Sigmoid colon (tissue), 7 donors: Measurements from ENCODE around the gene ECSIT. TPM values are rescaled to one million over a fixed set of nuclear protein-coding genes. Genes with fewer than 3 reads are reported as not detected.
A peak's percentile ranks its signal among the peaks of the same experiment; 100 is the strongest.

ENCODE experiments used
- DNase-seq: peaks from one replicate; pipeline ENCODE4 v3.0.0-alpha.2; 2019
- H3K27ac ChIP-seq, 4 donors: fragments of 200-600 bp; sonication (generic); one replicate each; pipeline ENCODE4 v1.5.1; 2016 to 2019; ENCODE audit warnings: mild to moderate bottlenecking in 1 of 4
- H3K27me3 ChIP-seq, 3 donors: fragments of 200-600 bp; sonication (generic); one replicate each; pipeline ENCODE4 v1.5.1; 2019; ENCODE audit warnings: mild to moderate bottlenecking in 1 of 3
- H3K36me3 ChIP-seq, 4 donors: fragments of 200-600 bp; sonication (generic); one replicate each; pipeline ENCODE4 v1.5.1; 2016 to 2019
- H3K4me1 ChIP-seq, 4 donors: fragments of 200-600 bp; sonication (generic); one replicate each; pipeline ENCODE4 v1.5.1; 2017 to 2019
- H3K4me3 ChIP-seq, 4 donors: fragments of 200-600 bp; sonication (generic); one replicate each; pipeline ENCODE4 v1.5.1; 2017 to 2019; ENCODE audit warnings: mild to moderate bottlenecking in 2 of 4, moderate library complexity in 1 of 4
- H3K9me3 ChIP-seq, 4 donors: fragments of 200-600 bp in 3 of 4; sonication (generic) in 3 of 4; one replicate each; pipeline versions ENCODE4 v1.5.1 to v1.6.1; 2013 to 2019
- EP300 ChIP-seq, 4 donors: sonication (generic); formaldehyde crosslinking; IDR thresholded peaks; one replicate each; pipeline ENCODE4 v1.6.1; 2017; ENCODE audit warnings: antibody characterized with exemption in 4 of 4
- POLR2A ChIP-seq, 2 donors: fragments of 450-650 bp; IDR thresholded peaks; one replicate each; pipeline ENCODE4 v1.6.1; 2016; ENCODE audit warnings: antibody characterized with exemption in 2 of 2, mild to moderate bottlenecking in 2 of 2, moderate library complexity in 2 of 2
- POLR2AphosphoS5 ChIP-seq, 4 donors: sonication (generic); formaldehyde crosslinking; IDR thresholded peaks; one replicate each; pipeline ENCODE4 v1.6.1; 2017; ENCODE audit warnings: antibody characterized with exemption in 4 of 4
- WGBS, 2 donors: extraction: QIAGEN DNeasy Blood & Tissue Kit; methylation state at CpG; one replicate each; pipeline ENCODE4 v1.1.7; 2013; 5-methylcytosine and 5-hydroxymethylcytosine counted together
- intact Hi-C: fragments of 100-400 bp; cut with DNase I; formaldehyde crosslinking; loops from one replicate; pipeline ENCODE4 v1.15.1; 2023
- polyA plus RNA-seq, 3 donors: library from polyadenylated mRNA; stranded (reverse); fragments of 200-250 nt; gene quantifications; one replicate each; pipeline ENCODE4 v1.2.3, GENCODE V29; 2013
- total RNA-seq, 4 donors: library from RNA; depleted of rRNA; stranded (reverse); fragments of >200 nt; gene quantifications; one replicate each; pipeline ENCODE4 v1.1.0, GENCODE V29; 2016
- TF ChIP-seq, protein P1 (sequence below), 4 experiments: fragments of 450-650 bp in 3 of 4; fragments of 200-600 bp in 1 of 4; IDR thresholded peaks; one replicate each; pipeline ENCODE4 v1.5.1; 2016 to 2019; ENCODE audit warnings: antibody characterized with exemption in 4 of 4, mild to moderate bottlenecking in 3 of 4, moderate library complexity in 2 of 4
- donor health status: healthy with polysubstance abuse.
- donor health status: Bipolar disorder and iron deficiency.
- donor health status: healthy.

Gene ECSIT
- total and polyA plus RNA-seq, 7 donors: 60.7 to 93.5 (median 75.8) TPM

DNA sequence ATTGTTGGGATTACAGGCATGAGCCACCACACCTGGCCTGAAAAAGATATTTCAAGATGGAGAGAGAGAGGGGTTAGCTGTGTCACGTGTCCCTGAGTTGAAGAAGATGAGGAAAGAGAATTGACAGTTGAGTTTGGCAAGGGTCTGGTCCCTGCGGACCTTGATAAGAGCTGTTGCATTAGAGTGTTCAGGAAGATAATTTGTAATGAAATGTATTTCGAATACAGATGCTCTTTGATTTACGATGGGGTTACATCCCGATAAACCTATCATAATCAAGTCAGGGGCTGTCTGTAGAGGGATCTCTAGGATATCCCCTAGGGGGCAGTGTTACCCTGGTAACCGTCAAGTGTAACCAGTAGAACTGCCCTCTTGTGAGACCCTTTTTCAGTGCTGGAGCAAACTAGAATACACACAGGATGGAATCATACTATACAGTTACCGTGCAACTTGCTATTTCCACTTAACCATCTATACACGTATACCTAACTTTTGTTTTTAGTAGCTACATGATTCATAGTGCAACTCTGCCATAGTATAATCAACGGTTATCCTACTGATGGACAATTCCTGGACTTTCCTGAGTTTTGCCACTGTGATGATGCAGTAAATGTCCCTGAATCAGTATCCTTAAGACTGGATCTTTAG, 31.6 kb upstream of the ECSIT start:
- no peak for TF ChIP-seq POLR2AphosphoS5 (IDR thresholded peaks at IDR 0.05)
- TF ChIP-seq, protein P1, sequence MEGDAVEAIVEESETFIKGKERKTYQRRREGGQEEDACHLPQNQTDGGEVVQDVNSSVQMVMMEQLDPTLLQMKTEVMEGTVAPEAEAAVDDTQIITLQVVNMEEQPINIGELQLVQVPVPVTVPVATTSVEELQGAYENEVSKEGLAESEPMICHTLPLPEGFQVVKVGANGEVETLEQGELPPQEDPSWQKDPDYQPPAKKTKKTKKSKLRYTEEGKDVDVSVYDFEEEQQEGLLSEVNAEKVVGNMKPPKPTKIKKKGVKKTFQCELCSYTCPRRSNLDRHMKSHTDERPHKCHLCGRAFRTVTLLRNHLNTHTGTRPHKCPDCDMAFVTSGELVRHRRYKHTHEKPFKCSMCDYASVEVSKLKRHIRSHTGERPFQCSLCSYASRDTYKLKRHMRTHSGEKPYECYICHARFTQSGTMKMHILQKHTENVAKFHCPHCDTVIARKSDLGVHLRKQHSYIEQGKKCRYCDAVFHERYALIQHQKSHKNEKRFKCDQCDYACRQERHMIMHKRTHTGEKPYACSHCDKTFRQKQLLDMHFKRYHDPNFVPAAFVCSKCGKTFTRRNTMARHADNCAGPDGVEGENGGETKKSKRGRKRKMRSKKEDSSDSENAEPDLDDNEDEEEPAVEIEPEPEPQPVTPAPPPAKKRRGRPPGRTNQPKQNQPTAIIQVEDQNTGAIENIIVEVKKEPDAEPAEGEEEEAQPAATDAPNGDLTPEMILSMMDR (IDR thresholded peaks at IDR 0.05): peak in 3 of 4 experiments; percentile 23 to 49 (median 48)
- DNase-seq: peak; percentile 66
- no peaks in the 10 kb centered on the region for H3K27me3 ChIP-seq
- peak overlapping the region in 2 of 4 donors; percentile 19 to 86 for H3K27ac ChIP-seq
- peaks cover 0 to 4% (median 0%) of the 10 kb centered on the region in 4 donors for H3K36me3 ChIP-seq
- 15 to 17% methylated on average over 9 of the region's 9 CpGs for WGBS, 2 donors
- H3K9me3 ChIP-seq: no peaks in the 10 kb centered on the region
- intact Hi-C loops: loop anchor here (2.0 to 5.0 kb wide), 2 partner anchors 26 to 33 kb away; partner anchors contain the start of gene ECSIT
- H3K4me3 ChIP-seq: no peak overlapping the region
- peaks cover 0 to 41% (median 32%) of the 10 kb centered on the region in 4 donors for H3K4me1 ChIP-seq

DNA sequence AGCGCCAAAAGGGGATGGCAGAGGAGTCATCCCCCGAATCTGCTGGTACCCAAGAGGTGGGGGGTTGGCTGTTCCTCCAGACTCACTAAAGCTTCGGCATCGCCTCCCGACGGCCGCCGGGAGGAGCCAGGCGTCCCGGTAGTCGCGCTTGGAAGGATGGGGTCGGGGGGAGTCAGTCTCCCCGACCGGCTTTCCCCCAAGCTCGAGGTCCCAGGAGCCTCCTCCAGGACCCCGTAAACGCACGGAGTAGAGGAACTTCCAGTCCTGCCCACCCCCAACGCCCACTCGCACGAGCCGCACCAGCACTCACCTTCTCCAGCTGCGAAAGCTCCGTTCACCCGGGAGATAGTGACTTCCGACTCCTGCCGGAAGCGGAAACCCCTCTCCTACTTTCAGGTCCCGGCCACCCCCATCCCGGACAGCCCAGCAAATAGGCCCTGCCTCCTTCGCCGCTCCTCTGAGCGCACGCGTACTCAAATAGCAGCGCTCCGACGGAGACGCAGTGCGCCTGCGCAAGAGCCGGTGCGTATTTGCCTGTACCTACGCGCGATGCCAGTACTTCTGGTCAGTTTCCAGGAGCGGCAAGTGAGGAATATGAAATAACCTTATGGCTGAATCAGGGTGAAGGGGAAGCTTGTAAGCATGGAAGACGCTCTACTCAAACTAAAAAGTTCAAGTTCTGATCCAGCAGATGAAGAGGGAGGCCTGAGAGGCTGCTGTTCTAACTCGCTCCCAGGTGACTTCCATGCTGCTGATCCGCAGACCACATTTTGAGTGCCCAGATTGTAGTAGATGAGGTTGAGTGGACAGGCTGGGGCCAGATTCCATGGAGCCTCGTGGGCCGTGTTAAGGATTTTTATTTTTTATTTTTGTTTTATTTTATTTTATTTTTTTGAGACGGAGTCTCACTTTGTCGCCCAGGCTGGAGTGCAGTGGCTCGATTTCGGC, 30.2 kb upstream of the ECSIT start, which contains the start of gene ELOF1:
Gene ELOF1 (minus strand): TSS at position 350 of the 948 bp plus-strand sequence. CDS start 4,883 bp downstream, outside the sequence.
- H3K27me3 ChIP-seq: no peaks in the 10 kb centered on the region
- peak; percentile 99 for DNase-seq
- H3K9me3 ChIP-seq: no peaks in the 10 kb centered on the region
- 2% methylated on average over 57 of the region's 57 CpGs for WGBS, 2 donors
- peak within 1 kb of the TSS; percentile 82 to 86 (median 84) for H3K27ac ChIP-seq
- H3K4me3 ChIP-seq: peak within 1 kb of the TSS; percentile 64 to 89 (median 74)
- intact Hi-C loops: loop anchor here (2.0 kb wide), 1 partner anchor 54 kb away; the partner anchor contains the start of gene ZNF653
- peaks cover 0 to 41% (median 32%) of the 10 kb centered on the region in 4 donors for H3K4me1 ChIP-seq
- TF ChIP-seq, protein P1 (IDR thresholded peaks at IDR 0.05): peak in 2 of 4 experiments; percentile 18 to 35
- peak; percentile 91 to 98 (median 96) for TF ChIP-seq POLR2AphosphoS5 (IDR thresholded peaks at IDR 0.05)
- TF ChIP-seq EP300 (IDR thresholded peaks at IDR 0.05): peak in 2 of 4 donors; percentile 14 to 24
- TF ChIP-seq POLR2A (IDR thresholded peaks at IDR 0.05): peak; percentile 86 to 88
- H3K36me3 ChIP-seq: peaks cover 0 to 16% (median 5%) of the 10 kb centered on the region in 4 donors

GRCh38 chr19:11556634-11557420, 27.9 kb upstream of the ECSIT start:
- 88 to 89% methylated on average over 4 of the region's 4 CpGs for WGBS, 2 donors
- intact Hi-C loops: no loop called here
- TF ChIP-seq POLR2A (IDR thresholded peaks at IDR 0.05) (no peak), POLR2AphosphoS5 (IDR thresholded peaks at IDR 0.05) (no peak), EP300 (IDR thresholded peaks at IDR 0.05) (no peak)
- TF ChIP-seq, protein P1 (IDR thresholded peaks at IDR 0.05): no peak
- H3K27ac ChIP-seq: no peak overlapping the region
- H3K36me3 ChIP-seq: peaks cover 5 to 34% (median 19%) of the 10 kb centered on the region in 4 donors
- peaks cover 0 to 49% (median 41%) of the 10 kb centered on the region in 4 donors for H3K4me1 ChIP-seq
- H3K27me3 ChIP-seq: no peaks in the 10 kb centered on the region
- no peaks in the 10 kb centered on the region for H3K9me3 ChIP-seq
- H3K4me3 ChIP-seq: no peak overlapping the region
- no peak for DNase-seq

DNA sequence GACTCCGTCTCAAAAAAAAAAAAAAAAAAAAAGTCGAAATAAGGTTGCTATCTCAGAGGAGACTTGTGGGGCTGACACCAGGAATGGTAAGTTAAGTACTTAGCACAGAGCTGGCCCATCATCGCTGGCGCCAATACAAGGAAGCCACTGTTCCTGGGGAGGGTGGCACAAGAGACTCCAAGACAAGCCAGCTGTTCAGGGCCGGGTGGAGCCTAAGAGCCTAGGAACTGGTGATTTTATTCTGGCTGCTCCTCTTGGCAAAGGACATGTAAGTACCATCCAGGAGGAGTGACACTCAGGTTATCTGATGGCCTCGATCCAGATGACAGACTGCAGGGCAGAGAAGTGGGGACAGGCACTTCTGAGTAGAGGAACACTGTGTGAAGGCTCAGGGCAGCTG, 26.3 kb upstream of the ECSIT start:
- WGBS, 2 donors: 81 to 92% methylated on average over 6 of the region's 6 CpGs
- Histone ChIP-seq H3K36me3 (peaks cover 8 to 38% (median 19%) of the 10 kb centered on the region in 4 donors), H3K27ac (no peak overlapping the region), H3K4me1 (peaks cover 0 to 58% (median 51%) of the 10 kb centered on the region in 4 donors), H3K27me3 (no peaks in the 10 kb centered on the region), H3K4me3 (no peak overlapping the region), H3K9me3 (no peaks in the 10 kb centered on the region)
- no peak for DNase-seq
- TF ChIP-seq, protein P1 (IDR thresholded peaks at IDR 0.05): no peak
- intact Hi-C loops: no loop called here
